ENCODE data around the gene PRG2.
A peak's percentile ranks its signal among the peaks of the same experiment; 100 is the strongest.

Gene PRG2

GRCh38 chr11:57392066-57392762 lies 1.8 kb upstream of the PRG2 start:
- Mint-ChIP-seq H3K9me3 (no peaks in the 10 kb centered on the region), H3K27ac (peak overlapping the region; percentile 57), H3K4me1 (no peaks in the 10 kb centered on the region), H3K4me3 (no peak overlapping the region), H3K27me3 (no peaks in the 10 kb centered on the region), H3K36me3 (no peaks in the 10 kb centered on the region)

DNA sequence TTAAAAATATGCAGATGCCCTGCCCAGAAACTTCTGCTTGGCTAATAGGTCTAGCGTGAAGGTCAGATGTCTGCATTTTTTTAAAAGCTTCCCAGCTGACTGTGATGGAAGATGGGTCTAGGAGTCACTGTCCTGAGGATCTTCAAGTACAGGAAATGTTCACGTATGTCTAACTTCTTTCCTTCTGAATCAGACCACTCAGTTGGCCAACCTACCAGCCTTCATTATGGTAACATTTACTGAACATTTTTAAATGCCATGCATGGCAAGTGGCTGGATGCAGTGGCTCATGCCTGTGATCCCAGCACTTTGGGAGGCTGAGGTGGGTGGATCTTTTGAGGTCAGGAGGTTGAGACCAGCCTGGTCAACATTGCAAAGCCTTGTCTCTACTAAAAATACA lies 1.1 kb upstream of the PRG2 start:
- Mint-ChIP-seq H3K27ac (no peak overlapping the region), H3K27me3 (no peaks in the 10 kb centered on the region)

DNA sequence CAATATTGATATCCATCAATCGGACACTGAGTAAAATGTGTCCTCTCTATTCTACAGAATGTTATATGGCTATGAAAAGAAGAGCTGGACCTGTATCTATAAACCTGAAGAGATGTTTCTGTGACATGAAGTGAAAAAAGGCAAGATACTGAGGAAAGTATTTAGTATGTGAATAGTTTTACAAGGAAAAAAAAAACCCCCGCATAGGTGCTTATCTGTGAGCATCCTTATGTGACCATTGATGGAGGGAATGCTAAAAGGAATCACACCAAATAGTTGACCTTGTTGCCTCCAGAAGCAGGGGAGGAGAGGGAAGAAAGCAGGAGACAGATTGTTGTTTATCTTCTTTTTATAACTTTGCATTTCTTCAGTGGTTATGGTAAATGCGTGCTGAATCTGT lies 661 bp upstream of the PRG2 start:
- Mint-ChIP-seq H3K4me1 (no peaks in the 10 kb centered on the region), H3K27ac (no peak overlapping the region), H3K4me3 (no peak overlapping the region), H3K36me3 (no peaks in the 10 kb centered on the region), H3K27me3 (no peaks in the 10 kb centered on the region), H3K9me3 (no peaks in the 10 kb centered on the region)

More for the DNA sequence above, 1.1 kb upstream of the PRG2 start:
- H3K9me3 Mint-ChIP-seq = no peaks in the 10 kb centered on the region
- H3K36me3 Mint-ChIP-seq = no peaks in the 10 kb centered on the region
- no peak overlapping the region for H3K4me3 Mint-ChIP-seq
- no peaks in the 10 kb centered on the region for H3K4me1 Mint-ChIP-seq

DNA sequence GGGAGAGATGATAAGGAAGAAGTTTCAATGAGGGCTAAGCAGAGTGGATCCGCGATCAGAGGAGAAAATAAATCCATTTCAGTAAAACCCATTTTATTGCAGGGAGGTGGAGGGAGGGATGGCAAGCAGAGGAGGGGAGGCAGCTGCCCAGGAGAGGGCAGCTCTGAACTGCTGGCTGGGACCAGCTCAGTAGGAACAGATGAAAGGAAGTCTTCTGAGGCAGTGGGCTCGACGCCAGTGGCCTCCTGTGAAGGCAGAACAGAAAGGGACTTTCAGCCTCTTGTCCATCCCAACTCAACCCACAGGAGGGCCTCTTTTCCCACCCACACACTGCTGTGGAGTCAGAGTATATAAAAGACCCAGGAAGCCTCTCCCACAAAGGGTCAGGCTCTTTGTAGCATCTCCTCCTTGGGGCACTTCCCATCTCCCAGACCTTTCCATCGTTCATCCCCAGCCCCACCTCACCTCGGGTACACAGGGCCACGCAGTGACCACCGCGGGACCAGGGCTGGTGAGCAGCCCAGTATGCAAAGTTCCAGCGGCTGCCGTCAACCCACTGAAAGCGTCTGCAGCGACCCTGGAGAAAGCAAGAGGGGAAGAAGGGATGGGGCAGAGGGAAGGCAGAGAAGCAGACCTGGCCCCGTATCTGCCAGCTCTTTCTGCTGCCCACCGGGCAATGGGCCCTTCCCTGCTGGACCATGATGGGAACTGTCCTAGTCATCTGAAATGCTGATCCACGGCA lies 3.0 kb downstream of the PRG2 start:
- no peaks in the 10 kb centered on the region for H3K4me1 Mint-ChIP-seq
- H3K36me3 Mint-ChIP-seq = no peaks in the 10 kb centered on the region
- H3K4me3 Mint-ChIP-seq = no peak overlapping the region
- H3K9me3 Mint-ChIP-seq = no peaks in the 10 kb centered on the region
- H3K27ac Mint-ChIP-seq = peak overlapping the region; percentile 12
- peaks cover 2% of the 10 kb centered on the region for H3K27me3 Mint-ChIP-seq

- H3K4me1 Mint-ChIP-seq = no peaks in the 10 kb centered on the region
- H3K4me3 Mint-ChIP-seq = no peak overlapping the region
- H3K27ac Mint-ChIP-seq = no peak overlapping the region
- no peaks in the 10 kb centered on the region for H3K36me3 Mint-ChIP-seq
- no peaks in the 10 kb centered on the region for H3K9me3 Mint-ChIP-seq
- H3K27me3 Mint-ChIP-seq = peaks cover 2% of the 10 kb centered on the region
These were observed 4.1 kb downstream of the PRG2 start for GRCh38 chr11:57386178-57386940.

GRCh38 chr11:57380975-57381374 lies 9.5 kb downstream of the PRG2 start, which contains the start of gene PRG3:
TSS of gene PRG3 (minus strand) at chr11:57381150. CDS start at chr11:57380708, 442 bp downstream.
- Mint-ChIP-seq H3K27me3 (peaks cover 5% of the 10 kb centered on the region), H3K9me3 (no peaks in the 10 kb centered on the region), H3K27ac (no peak within 1 kb of the TSS), H3K4me3 (no peak within 1 kb of the TSS), H3K4me1 (no peaks in the 10 kb centered on the region), H3K36me3 (no peaks in the 10 kb centered on the region)

DNA sequence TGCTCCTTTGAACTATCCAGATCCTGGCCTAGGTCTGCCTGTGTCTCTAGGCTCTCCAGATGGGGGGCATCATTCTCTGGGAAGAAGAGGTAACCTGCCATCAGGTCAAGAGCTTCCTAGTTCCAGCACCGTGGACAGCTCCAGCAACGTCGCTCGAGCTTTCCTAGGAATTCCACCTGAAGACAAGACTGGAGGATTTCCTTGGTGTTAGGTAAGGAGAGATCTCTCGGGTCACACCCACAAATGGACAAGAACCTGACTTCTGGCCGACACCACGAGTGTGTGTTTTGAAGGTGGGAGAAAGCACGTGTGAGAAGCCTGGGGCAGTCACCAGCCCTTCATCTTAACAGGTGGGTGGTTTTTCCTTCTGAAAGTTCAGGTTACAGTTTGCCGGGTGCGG lies 10.7 kb downstream of the PRG2 start:
- Mint-ChIP-seq H3K4me3 (no peak overlapping the region), H3K27ac (no peak overlapping the region), H3K36me3 (no peaks in the 10 kb centered on the region)

GRCh38 chr11:57378186-57378585 lies 12.3 kb downstream of the PRG2 start:
- peaks cover 3% of the 10 kb centered on the region for H3K27me3 Mint-ChIP-seq
- H3K27ac Mint-ChIP-seq = no peak overlapping the region
- H3K4me3 Mint-ChIP-seq = no peak overlapping the region
- H3K9me3 Mint-ChIP-seq = no peaks in the 10 kb centered on the region
- no peaks in the 10 kb centered on the region for H3K4me1 Mint-ChIP-seq
- H3K36me3 Mint-ChIP-seq = no peaks in the 10 kb centered on the region

More for the DNA sequence above, 10.7 kb downstream of the PRG2 start:
- H3K4me1 Mint-ChIP-seq = no peaks in the 10 kb centered on the region
- no peaks in the 10 kb centered on the region for H3K9me3 Mint-ChIP-seq
- peaks cover 5% of the 10 kb centered on the region for H3K27me3 Mint-ChIP-seq

GRCh38 chr11:57377107-57377506 lies 13.3 kb downstream of the PRG2 start:
- no peaks in the 10 kb centered on the region for H3K36me3 Mint-ChIP-seq
- H3K4me1 Mint-ChIP-seq = no peaks in the 10 kb centered on the region
- no peak overlapping the region for H3K27ac Mint-ChIP-seq
- no peak overlapping the region for H3K4me3 Mint-ChIP-seq
- H3K27me3 Mint-ChIP-seq = peaks cover 3% of the 10 kb centered on the region
- no peaks in the 10 kb centered on the region for H3K9me3 Mint-ChIP-seq

DNA sequence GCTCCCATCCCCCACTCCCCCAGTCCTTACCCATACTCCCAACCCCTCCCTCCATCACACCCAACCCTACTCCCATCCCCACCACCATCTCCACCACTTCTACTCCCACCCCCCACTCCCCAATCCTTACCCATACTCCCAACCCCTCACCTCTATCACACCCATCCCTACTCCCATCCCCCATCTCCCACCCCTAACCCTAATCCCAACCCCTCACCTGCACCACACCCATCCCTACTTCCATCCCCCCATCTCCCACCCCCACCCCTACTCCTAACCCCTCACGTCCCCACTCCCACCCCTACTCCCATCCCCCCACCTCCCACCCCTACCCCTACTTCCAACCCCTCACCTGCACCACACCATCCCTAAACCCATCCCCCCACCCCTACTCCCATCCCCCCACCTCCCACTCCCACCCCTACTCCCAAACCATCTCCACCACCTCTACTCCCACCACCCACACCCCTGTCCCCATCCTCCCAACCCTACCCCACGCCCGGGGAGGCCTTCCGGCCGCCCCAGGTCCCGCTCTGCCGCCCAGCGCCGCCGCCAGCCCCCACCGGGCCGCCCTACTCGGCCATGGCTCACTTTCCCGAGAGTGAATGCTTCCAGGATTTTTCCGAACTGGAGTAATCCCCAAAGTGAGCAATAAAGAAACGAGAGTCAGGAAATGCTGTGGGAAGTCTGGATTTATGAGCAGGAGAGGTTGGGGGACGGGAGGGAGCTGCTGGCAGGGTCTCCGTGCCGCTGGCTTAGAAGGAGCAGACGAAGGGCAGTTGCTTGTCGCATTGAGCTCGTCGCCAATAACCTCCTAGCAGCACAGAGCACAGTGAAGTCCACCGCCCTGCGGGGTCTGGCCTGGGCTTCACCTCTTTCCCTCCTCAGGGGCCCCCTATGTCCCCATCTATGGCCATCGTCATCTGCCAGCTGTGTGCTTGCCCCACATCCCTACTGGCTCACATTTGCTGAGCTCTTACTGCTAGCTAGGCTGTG lies 14.1 kb downstream of the PRG2 start:
- H3K4me3 Mint-ChIP-seq = no peak overlapping the region
- no peaks in the 10 kb centered on the region for H3K4me1 Mint-ChIP-seq
- H3K9me3 Mint-ChIP-seq = no peaks in the 10 kb centered on the region
- no peak overlapping the region for H3K27ac Mint-ChIP-seq
- peaks cover 3% of the 10 kb centered on the region for H3K27me3 Mint-ChIP-seq
- H3K36me3 Mint-ChIP-seq = no peaks in the 10 kb centered on the region

GRCh38 chr11:57375490-57375889 lies 15.0 kb downstream of the PRG2 start:
- Mint-ChIP-seq H3K4me3 (no peak overlapping the region), H3K36me3 (no peaks in the 10 kb centered on the region), H3K27ac (peak overlapping the region; percentile 11), H3K9me3 (no peaks in the 10 kb centered on the region), H3K27me3 (peaks cover 3% of the 10 kb centered on the region), H3K4me1 (no peaks in the 10 kb centered on the region)

DNA sequence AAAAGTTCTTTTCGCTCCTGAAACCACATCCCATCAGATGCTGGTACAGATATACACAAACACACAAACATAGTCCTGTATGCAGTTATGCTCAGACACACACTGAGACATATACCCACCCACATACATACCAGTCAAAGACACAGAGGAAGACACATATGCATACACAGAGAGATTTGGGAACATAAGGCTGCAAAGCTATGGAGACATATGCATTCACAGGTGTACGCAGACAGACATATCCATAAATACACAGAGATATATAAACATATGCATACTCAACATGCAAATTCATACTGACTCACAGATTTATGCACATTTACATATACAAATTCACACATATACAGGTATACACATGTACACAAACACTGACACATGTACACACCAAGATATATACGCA lies 15.5 kb downstream of the PRG2 start:
- H3K9me3 Mint-ChIP-seq = no peaks in the 10 kb centered on the region
- no peaks in the 10 kb centered on the region for H3K4me1 Mint-ChIP-seq
- H3K27ac Mint-ChIP-seq = no peak overlapping the region
- no peak overlapping the region for H3K4me3 Mint-ChIP-seq
- no peaks in the 10 kb centered on the region for H3K36me3 Mint-ChIP-seq
- H3K27me3 Mint-ChIP-seq = peaks cover 3% of the 10 kb centered on the region

DNA sequence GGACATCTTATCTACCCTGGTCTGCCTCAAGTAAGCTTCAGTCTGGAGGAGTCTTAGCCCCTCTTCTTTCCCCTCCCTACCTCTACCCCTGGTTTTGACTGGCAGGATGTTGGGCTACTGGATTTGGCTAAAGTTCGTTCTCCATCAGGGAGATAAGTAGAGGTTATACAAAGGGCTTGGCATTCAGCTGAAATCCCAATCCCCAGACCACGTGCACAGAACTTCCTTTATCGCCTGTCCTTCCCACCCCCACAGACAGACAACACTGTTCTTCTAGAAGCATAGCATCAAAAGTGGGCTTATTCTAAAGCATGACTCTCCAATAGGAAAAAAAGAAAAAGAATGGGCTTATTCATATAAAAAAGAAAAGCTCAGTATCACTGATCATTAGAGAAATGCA lies 17.3 kb downstream of the PRG2 start:
- Mint-ChIP-seq H3K4me1 (no peaks in the 10 kb centered on the region), H3K27me3 (peaks cover 3% of the 10 kb centered on the region)

DNA sequence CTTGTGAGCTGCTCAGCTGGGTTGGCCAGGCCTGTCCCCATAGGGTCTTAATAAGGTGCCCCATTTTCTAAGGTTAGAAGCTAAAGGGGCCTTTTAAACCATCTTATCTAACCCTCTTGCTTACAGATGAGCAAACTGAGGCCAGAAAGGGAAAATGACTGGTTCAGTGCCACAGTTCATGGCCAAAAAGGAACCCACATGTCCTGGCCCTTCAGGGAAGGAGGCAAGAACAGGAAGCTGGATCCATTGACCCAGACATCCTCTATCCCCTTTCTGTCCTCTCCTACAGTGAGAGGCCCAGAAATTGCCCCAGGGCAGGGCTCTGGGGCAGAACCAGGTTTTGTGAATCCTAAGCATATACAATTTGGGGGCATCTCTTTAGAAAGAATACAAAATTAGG lies 19.5 kb downstream of the PRG2 start:
- Mint-ChIP-seq H3K4me3 (no peak overlapping the region), H3K27me3 (no peaks in the 10 kb centered on the region), H3K4me1 (no peaks in the 10 kb centered on the region), H3K36me3 (no peaks in the 10 kb centered on the region), H3K27ac (no peak overlapping the region), H3K9me3 (no peaks in the 10 kb centered on the region)

More for the DNA sequence above, 17.3 kb downstream of the PRG2 start:
- H3K36me3 Mint-ChIP-seq = no peaks in the 10 kb centered on the region
- H3K27ac Mint-ChIP-seq = no peak overlapping the region
- no peak overlapping the region for H3K4me3 Mint-ChIP-seq
- no peaks in the 10 kb centered on the region for H3K9me3 Mint-ChIP-seq

- H3K36me3 Mint-ChIP-seq = no peaks in the 10 kb centered on the region
- H3K27ac Mint-ChIP-seq = no peak overlapping the region
- H3K9me3 Mint-ChIP-seq = no peaks in the 10 kb centered on the region
- H3K4me1 Mint-ChIP-seq = no peaks in the 10 kb centered on the region
- no peaks in the 10 kb centered on the region for H3K27me3 Mint-ChIP-seq
- H3K4me3 Mint-ChIP-seq = no peak overlapping the region
These were observed 20.2 kb downstream of the PRG2 start for GRCh38 chr11:57370251-57370650.

Measured in activated naive CD4-positive, alpha-beta T cell treated with anti-CD3 and anti-CD28 coated beads, Interleukin-2, amount 50 U/mL, for 24 hours (primary cell).